HG02642 (cell line): ENCODE data around the gene COL4A2.

Experiments
- ATAC-seq: cut with Tn5 transposase; IDR thresholded peaks from one replicate; pipeline ENCODE4 v1.9.1; 2021; ENCODE audit warnings: mild to moderate bottlenecking; ENCODE audit not compliant: unreplicated experiment, poor library complexity

Gene COL4A2

DNA sequence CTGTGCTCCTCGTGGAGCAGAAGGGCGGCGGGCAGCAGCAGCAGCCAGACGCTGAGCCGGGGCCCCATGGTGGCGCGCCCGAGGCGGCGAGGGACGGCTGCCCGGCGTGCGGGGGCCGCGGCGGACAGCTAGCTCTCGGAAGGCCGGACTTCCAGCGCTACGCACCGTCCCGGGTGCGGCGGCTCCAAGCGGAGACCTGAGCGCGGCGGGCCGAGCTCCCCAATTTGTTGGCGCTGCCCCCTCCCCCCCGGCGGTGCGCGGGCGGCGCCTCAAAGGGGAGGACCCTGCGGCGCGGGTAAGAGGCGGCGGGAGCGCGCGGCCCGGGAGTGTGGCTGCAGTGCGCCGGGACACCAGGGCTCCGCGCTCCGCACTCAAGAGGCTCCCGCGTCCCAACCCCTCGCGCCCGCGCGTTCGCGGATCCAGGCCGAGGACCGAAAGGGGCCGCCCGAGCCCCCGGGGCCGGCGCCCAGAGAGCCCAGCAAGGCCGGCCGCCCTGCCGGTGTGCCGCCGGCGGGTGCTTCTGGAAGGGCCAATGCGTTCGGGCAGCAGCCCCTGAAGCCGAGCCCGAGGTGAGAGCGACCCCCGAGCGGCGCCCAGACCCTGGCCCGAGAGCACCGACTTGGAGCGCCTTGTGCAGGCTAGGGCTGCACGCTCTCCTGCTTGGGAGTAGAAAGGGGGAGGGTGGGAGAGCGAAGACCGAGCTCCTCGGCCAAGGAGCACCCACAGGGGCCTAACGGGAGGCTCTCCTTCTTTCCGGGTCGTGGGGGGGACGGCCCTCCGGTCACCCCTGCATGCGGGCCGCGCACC, at the start of gene COL4A2, which contains the start of gene COL4A1:
TSS of gene COL4A2 (plus strand) at position 325 of the 807 bp plus-strand sequence. CDS start 620 bp downstream, outside the sequence.
TSS of gene COL4A1 (minus strand) at position 198 of the 807 bp plus-strand sequence. CDS start at position 68, 130 bp downstream.
- no peak for ATAC-seq

DNA sequence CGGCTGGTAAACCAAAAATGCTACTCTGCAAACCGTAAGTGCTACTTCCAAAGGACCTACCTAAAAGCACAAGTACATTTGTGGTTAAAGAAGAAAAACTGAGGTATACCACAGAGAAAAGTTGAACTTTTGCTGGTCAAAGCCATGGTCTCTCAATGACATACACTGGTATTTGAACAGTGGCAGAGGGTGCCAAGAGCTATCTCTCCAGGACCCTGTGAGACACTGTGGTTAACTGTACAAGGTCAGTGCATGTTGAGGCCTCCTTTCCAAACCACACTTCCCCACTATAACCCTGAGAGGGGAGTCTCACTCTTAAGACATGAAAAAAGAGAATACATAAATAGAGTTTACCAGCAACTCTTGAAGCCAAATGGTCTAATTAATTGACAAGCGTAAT, 49.7 kb upstream of the COL4A2 start:
- no peak for ATAC-seq

DNA sequence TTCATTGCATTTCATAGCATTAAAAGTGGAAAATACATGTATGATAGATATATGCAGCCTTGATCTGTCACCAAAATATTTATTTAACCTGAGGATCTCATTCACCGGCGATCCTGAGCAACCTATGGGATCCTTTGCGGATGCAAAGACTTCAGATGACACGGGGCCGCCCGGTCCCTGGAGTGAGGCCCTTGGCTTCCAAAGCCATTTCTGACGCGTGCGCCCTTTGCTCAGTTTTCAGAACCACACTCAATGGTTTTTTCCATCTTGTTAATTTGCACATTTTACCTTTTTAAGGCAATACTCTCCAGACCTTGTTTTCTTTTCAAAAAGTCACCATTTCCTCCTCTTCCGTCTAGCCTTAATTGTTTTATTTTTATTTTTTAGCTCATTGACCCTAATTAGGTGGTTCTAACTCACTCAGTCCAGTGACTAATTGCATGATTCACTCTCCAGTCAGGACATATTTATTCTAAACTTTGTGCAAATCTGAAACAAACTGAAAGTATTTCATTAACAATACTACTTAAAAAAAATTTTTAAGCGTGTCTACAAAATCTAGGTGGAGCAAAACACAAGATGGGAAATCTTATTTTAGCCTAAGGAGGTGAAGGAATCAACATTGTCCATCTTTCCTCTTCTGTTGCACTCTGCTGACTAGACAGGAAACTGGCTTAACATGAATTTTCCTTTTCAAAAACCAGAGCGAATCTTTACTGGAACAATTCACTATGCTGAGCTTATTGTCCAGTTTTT, 48.0 kb upstream of the COL4A2 start:
- no peak for ATAC-seq

DNA sequence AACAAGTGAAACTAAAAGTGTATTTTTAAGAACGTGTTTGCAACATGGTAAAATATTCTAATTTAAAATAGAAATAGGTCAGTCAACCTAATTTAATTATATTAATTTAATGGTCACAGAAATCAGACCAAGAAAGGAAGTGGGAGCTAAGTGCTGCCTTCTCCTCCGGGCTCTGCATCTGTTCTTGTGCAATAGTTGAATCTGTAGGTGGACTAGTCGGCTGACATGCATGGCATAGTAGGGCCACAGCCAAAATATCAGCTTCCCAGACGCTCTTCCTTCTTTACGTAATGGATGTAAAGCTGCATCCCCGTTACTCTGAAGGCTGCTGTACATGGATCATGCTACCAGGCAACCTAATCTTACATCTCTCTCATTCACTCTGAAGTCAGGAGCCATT, 47.4 kb upstream of the COL4A2 start:
- no peak for ATAC-seq

DNA sequence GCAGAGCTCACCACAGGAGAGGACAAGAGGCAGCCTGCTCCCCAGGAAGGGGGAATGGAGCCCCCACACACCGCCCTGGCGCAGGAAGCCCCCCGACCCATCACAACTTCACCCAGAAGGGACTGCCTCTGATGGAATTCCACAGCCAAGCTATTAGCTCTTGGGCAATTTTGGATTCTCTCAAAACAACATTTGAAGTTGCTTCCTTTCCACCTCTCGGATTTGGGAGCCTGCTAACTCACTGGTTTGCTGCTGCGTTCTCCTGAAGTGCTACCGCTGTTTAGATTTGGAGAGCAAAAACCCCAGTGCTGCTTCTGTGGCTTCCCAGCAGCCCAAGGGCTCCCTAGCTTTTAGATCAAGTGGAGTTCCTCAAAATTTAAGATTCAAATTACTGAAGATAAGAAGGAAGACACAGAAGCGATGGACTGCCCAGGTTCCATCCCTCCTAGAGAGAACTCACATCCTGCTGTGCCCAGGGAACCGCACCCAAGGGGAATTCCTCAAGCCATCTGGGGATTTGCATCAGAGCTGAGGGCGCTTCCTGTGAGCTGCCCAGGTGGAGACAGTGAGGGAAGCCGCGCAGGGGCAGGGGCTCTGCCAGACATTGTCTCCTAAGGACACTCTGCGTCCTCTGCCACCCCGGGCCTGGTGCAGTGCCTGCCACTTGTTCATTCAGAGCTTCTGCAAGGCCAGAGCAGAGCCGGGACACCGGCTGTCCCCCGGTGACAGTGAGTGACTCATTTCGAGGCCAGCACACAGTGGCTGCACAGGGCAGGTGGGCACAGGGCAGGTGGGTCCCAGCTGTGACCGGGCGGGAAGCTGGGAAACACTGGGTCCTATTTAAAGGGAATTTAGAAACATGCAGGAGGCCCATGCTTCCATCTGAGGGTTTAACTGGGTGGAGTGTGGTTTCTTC, 45.7 kb upstream of the COL4A2 start:
- no peak for ATAC-seq

- no peak for ATAC-seq
Measured at GRCh38 chr13:110262082-110262436, 45.0 kb upstream of the COL4A2 start.

- ATAC-seq: no peak
Measured at GRCh38 chr13:110262508-110263291, 44.4 kb upstream of the COL4A2 start.

DNA sequence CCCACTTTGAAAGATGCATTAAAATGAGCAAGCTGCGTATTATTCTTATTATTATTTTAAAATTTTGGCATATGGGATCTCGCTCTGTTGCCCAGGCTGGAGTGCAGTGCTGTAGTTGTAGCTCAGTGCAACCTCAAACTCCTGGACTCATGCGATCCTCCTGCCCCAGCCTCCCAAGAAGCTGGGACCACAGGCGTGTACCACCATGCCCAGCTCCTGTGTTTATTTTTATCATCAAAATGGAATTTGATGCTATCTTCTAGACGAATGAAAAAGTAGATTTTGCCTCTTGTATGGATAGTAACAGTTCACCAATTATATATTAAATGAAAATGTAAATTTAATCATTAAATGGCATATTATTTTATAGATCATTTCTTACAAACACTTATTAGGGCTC, 43.7 kb upstream of the COL4A2 start:
- no peak for ATAC-seq

- ATAC-seq: no peak
Measured at GRCh38 chr13:110263888-110264287, 43.2 kb upstream of the COL4A2 start.

DNA sequence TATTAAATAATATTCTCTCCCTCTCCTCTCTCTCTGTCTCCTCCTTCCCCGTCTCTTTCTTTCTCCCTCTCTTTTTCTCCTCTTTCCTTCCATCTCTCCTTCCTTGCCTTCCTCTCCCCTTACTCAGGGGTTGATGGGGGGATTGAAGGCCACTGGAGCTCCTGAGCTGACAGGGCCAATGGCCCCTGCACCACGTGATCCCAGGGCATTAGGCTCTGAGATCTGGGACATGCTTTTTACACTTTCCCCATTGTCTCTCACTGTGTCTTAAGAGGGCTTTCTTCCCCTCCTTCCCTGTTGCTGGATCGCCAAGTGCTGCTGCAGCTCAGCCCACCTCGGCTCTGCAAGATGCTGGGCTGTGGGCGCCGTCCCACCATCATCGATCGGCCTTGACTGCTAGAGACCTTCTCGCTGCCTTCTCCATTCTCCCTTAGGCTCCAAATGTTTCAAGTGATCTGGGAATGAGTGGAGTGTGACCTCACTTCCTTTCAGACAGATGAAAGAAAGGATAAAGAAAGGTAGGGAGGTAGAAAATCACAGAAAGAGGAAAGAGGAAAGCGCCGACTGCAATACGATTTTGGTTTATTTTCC, 42.3 kb upstream of the COL4A2 start:
- ATAC-seq: no peak

DNA sequence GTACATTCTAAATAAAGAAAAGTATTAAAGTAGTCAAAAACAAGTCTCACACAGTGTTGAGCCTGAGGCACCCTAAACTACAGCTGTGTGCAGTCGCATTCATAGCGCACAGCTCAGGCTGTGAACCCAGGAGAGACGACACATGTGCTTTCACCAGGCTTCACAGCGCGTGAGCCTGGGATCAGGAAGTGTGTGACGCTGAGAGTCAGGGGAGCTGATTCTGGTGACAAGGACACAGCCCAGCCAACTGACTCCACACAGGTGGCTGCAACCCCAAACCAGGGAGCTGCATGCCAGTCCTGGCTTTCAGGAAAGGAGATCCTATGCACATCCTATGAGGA, 41.8 kb upstream of the COL4A2 start:
- ATAC-seq: no peak

DNA sequence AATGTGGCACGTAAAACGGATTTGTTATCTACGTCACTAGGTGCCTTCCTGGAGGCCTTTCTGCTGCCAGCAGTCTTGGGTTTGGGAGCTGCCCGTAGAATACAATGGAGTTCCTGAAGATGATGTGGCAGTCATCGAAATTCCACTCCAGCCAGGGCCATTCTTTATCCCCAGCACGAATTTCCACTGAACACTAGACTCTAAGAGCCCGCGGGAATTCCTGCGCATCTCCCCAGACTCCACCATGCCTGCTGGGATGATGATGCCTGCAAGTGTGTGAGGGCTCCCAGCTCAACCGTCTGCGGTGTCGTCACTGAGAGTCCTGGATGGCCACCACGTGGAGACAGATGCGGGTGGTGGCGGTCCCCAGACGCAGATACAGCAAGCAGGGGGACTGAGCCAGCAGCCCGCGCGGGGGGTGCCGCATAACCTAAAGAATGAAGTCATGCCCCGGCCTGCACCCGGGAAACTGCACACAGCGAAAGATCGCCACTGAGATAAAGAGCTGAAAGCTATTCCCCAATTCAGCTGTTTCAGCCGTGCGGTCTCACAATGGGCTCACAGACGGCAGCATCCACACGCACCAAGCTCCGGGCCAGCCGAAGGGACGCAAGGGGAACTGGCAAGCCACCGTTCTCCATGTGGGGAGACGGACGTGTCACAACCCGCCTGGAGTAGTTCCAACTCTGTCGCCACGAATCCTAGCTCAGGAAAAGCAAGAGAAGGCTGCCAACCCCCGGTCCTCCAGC, 41.2 kb upstream of the COL4A2 start:
- ATAC-seq: no peak

GRCh38 chr13:110266431-110266809, 40.7 kb upstream of the COL4A2 start:
- ATAC-seq: no peak

GRCh38 chr13:110266983-110267382, 40.1 kb upstream of the COL4A2 start:
- ATAC-seq: no peak

GRCh38 chr13:110268061-110268460, 39.0 kb upstream of the COL4A2 start:
- ATAC-seq: no peak

DNA sequence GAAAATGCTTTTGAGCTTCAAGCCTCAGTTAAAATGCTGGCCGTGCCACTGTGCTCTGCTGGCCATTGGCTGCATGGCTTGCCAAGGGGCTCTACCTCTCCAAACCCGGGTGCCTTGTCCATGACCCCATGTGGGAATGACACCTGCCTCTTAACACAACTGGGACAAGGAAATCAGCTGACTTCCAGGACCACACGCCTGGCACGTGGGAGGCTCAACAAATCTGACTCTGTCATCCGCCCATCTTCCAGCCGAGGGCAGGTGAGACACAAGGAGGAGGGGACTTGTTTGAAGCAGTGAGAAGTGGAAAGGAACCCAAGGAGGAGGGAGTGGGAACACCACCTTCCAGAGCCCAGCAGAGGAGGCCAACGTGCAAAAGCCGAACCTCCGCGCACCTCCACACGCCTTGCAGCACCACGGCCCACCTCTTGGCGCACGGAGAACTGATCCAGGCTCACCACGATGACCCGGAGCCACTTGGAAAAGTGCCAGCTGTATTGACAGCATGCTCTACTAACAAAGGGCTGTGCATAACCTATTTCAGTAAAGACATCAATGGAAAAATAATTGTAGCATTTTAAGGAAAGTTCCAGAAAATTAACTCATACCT, 38.4 kb upstream of the COL4A2 start:
- no peak for ATAC-seq

- ATAC-seq: no peak
Measured at GRCh38 chr13:110269509-110270185, 37.4 kb upstream of the COL4A2 start.

DNA sequence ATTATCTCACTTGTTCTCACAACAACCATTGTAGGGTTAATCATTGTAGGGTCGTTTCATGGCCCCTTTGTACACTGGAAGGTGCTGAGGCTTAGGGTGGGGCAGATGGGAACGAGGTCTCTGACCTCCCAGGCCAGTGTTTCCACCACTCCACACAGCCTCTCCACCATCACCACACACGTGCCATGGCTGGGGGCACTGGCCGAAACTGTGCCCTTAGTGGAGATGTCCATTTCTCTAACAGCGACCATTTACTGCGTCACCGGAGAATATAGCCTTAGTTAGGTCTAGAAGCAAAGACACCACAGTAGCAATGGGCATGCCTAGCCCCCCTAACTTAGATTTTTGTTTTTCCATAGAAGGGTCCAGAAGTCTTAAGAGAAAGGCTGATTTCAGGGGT, 36.6 kb upstream of the COL4A2 start:
- ATAC-seq: no peak
